ENCODE measurements around the gene AK5.

AK5 gene

DNA sequence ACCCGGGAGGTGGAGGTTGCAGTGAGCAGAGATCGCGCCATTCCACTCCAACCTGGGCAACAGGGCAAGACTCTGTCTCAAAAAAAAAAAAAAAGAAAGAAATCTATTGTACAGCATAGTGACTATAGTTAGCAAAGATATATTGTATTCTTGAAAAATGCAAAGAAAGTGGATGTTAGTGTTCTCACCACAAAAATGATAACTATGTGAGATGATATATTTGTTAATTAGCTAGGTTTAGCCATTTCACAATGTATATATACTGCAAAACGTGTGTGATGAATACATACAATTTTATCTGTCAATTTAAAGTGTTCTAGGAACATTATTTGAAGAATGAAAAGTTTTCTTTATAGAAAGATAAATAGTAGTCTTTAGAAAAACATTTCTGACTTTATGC, 179.9 kb downstream of the AK5 start:
- no peak for DNase-seq

- no peak for DNase-seq
Observed at GRCh38 chr1:77463216-77463615, 181.4 kb downstream of the AK5 start.

- no peak for DNase-seq
Observed at GRCh38 chr1:77465139-77465538, 183.3 kb downstream of the AK5 start.

GRCh38 chr1:77465922-77466321, 184.1 kb downstream of the AK5 start:
- no peak for DNase-seq

GRCh38 chr1:77467021-77467595, 185.3 kb downstream of the AK5 start:
- no peak for DNase-seq

GRCh38 chr1:77467741-77468140, 185.9 kb downstream of the AK5 start:
- DNase-seq: no peak

DNA sequence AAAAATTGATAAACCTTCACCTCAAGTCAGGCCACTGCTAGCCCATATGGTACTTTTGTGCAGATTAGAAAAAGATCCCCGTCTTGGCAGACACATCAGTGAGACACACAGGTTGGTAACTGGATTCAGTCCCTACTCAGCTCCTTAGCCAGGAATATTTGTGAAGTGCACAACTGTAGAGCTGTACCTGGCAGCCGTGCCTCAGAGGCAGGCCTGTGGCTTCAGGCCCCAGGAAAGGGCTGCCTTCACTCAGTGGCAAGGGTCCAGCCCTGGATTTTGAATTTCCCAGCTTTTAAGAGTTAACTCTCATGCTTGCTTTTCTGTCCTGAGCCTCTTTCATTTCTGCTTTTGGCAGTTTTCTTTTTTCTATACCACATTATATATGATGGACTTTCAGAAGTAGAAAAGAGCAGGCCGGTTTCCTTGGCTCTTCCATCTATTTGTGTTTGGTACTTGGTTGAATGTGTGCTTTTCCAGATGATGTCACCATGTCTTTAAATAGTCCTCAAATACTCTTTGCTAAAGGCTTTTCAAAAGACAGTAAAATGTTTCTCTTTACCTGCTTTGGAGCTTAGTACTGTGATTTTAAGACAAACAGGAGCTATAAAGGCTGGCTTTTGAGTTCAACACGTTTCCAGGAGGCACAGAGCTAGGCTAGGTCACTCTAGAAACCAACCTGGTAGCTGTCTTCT, 186.6 kb downstream of the AK5 start:
- no peak for DNase-seq

DNA sequence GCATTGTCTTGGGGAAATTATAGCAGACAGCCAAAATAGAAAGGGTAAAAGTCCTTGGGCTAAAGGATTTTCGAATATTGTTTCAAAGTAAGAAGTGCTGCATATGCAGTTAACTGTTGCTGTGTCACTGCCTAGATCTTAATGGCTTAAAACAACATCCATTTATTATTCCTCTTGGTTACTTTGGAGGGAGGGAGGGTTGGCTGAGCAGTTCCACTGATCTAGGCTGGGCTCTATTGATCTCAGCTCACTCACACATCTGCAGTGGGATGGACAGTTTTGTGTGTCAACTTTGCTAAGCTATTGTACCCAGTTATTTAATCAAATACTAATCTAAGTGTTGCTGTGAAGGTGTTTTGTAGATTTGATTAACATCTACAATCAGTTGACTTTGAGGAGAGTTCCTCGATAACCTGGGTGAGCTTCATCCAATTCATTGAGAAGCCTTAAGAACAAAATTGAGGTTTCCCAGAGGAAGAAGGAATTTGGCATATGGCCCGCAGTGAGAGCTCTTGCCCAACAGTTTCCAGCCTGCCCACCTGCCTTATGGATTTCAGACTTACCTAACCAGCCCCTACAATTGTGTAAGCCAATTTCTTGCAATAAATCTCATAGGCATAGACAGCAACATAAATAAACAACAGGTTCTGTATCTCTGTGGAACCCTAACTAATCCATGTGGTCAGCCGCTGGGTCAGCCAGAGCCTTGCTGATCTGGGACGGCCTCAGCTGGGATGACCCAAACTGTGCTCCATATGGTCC, 187.3 kb downstream of the AK5 start:
- DNase-seq: no peak

DNA sequence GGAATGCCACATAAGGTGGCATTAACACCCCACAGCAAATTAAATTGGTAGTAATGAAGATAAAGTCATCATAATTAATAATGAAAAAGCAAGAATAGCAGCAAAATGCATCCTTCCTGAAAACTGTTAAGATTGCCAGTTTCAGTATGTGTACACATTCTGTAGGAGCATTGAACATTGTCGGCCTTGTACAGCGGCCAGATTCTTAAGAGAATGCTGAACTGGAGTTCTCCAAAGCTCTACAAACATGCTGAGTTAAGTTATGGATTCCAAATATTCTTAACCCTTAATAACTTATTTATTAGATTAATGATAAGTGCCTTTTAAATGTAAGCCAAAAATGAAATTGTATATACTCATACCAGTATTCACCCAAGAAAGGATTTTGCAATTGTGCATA, 189.9 kb downstream of the AK5 start:
- DNase-seq: no peak

GRCh38 chr1:77473690-77474089, 191.9 kb downstream of the AK5 start:
- no peak for DNase-seq

DNA sequence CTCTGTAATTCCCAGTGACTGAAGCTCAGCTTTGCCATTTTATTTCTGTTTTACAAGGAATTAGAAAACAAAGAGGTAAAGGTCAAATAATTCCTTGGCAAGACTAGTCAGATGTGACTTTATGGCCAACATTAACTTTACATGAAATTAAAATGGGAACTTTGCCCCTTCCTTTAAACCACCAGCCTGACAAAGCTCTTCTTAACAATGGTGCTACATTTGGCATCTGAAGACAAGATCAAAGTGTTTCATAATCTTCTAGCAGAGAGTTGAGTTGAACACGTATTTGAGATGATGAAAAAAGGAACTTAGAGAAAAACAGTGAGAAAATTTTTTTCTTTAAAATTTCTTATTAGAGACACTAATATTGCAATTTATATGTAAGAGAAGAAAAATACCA, 193.8 kb downstream of the AK5 start:
- no peak for DNase-seq

DNA sequence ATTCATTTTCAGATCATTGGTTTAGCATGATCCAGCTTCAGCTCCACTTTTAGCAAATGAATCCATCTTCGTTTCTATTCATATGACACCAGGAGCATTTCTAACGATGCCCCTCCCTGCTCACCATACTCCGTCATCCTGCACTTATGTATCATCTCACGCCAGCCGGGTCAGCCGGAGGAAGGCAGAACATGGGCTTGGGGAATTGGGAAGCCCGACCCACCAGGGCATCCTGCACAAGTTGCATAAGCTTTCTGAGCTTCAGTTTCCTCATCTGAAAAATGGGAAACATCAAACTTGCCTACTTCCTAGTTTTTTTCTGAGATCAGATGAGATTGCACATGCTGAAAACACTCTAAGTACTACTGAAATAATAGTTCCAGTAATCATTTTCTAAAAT, 194.7 kb downstream of the AK5 start:
- no peak for DNase-seq

DNA sequence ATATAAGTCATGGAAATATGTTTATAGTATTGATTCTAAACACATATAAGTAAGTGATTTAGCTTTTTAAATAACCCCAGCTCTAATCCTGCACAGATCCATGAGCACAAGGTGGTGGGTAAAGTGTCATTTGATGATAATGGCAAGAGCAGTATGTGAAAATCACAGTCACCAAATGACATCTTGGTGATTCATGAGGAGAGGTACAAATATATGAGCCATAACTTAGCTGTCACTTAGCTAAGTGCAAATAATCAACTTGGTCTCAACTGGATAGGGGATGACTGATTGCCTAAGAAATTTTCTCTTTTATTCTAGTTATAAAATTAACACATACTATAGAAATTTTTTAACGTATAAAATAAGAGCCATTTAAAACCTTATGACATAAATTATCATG, 202.5 kb downstream of the AK5 start:
- DNase-seq: no peak

DNA sequence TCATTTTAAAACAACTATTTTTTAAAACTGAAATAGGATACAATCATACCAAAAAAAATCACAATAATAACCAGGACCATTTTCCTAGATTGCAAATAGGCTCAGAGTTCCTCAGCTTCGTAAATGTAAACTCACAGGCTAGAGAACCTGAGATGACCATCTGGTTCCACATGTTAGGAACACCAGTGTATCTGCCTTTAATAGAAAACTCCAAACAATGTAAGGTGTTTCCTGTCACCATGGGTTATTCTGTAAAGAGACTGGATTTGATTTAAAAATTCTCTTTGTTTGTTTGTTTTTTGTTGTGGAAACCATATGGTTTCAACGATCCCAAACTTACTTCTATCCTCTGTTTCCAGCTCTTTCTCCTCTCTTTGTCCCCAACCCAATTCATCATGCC, 203.1 kb downstream of the AK5 start:
- no peak for DNase-seq

- no peak for DNase-seq
Observed at GRCh38 chr1:77487631-77488030, 205.8 kb downstream of the AK5 start.

- DNase-seq: no peak
Observed at GRCh38 chr1:77489910-77490309, 208.1 kb downstream of the AK5 start.

DNA sequence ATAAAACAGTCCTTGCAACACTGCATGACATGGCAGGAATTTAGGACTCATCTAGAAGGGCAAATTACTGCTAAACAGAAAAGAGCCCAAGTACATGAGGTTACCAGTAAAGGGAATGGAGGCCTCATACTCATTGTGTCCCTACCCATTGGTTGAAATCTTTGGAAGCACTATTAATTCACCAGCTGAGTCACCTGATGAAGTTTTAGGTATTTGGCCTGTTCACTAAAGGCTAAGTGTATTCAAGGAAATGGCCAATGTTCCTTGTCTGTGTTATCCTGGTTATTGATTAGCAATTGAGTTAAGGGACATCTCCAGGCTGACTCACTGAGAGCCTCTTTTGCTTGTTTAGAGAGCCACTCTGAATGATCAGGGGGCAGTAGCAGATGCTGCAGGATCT, 212.2 kb downstream of the AK5 start:
- DNase-seq: no peak

GRCh38 chr1:77498918-77499317, 217.1 kb downstream of the AK5 start:
- no peak for DNase-seq

- DNase-seq: no peak
Observed at GRCh38 chr1:77499466-77499865, 217.6 kb downstream of the AK5 start.

DNA sequence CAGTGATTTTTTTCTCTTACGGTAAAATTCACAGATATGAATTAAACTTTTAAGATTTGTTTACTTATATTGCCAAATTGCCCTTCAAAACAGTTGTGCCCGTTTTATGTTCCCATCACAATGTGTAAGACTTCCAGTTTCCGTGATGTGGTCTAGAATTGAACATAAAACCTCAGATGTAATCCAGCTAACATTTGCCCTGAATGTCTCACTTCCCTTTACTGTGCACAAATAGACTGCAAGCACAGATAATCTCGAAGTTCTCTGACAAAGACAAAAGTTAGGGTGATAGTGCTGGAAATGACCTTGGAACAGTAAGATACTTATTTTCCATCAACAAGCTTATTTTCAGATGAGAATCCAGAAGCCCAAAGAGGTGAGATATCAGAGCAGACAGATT, 223.2 kb downstream of the AK5 start:
- no peak for DNase-seq

DNA sequence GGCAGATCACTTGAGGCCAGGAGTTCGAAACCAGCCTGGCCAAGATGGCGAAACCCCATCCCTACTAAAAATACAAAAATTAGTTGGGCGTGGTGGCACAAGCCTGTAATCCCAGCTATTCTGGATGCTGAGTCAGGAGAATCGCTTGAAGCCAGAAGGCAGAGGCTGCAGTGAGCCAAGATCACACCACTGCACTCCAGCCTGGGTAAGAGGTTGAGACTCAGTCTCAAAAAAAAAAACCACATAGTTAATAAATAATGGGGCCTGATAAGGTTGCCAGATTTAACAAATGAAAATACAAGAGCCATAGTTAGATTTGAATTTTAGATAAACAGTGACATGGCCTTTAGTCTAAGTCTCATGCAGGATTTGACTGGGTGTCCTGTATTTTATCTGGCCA, 225.0 kb downstream of the AK5 start:
- no peak for DNase-seq

DNA sequence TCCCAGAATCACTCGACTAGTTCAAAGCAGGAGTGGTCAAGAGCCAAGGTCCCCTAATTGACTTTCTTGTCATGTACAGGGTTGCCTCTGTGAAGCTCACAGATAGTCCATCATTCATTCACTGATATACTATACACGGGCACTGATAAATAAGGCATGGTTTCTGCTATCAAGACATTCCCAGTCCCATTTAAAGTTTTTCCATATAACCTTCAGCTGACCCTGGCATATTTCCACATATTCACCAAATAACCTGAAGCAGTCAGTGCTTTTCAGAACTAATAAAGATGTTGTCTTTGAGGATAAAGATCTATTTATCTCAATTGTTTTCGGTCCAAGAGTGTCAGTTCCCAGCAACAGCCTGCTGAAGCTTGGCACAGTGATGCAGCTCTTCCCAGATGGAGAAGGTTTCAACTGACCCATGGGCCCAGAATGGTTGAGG, 227.3 kb downstream of the AK5 start:
- DNase-seq: no peak

DNA sequence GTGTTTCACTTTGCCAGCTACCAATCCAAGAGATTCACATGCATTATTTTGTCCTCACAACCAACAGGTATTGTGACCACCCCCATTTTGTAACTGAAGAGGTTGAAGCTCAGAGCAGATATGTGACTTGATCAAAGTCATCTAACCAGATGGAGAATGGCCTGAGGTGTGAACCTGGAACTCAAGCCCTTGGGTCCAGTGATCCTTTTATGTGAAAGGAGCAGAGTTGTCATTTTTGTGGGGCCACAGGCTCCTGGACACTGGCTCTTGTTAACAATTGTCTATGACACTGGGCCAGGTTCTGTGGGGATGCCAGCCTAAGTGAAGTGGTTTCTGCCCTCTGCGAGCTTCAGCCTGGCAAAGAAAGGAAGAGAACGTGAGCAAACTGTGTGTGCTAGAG, 228.1 kb downstream of the AK5 start:
- no peak for DNase-seq

GRCh38 chr1:77511440-77511840, 229.6 kb downstream of the AK5 start:
- DNase-seq: no peak
